ENCODE results near the gene PRAF2. TPM values are rescaled to one million over a fixed set of nuclear protein-coding genes. Genes with fewer than 3 reads are reported as not detected.
A peak's percentile ranks its signal among the peaks of the same experiment; 100 is the strongest.

The PRAF2 gene
- total RNA-seq, 3 donors from 2014 or later (not counting 1 experiment from before 2014, with no cell fraction given) = 18.1 to 24.8 (median 19.9) TPM

DNA sequence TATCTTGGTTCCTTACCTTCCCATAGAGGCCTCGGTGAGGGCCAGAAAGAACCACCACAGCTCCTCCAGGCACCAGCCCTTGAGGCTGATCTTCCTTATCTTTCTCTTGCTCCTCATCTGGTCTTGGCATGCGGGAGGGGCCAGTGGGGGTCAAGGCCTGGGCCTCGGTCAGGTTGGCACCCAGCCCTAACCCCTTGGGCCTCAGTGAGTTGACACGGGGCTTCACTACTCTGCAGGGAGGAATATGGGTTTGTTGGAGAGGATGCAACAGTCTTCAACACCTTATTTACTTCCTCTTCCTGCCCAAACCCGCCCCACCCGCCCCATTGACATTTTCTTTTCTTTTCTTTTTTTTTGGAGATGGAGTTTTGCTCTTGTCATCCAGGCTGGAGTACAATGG lies 43.8 kb upstream of the PRAF2 start:
- H3K4me3 Mint-ChIP-seq = peak overlapping the region; percentile 93
- Histone ChIP-seq H3K4me1 (ENCODE audit: control insufficient read depth, insufficient read depth, low read length) (peaks cover 24% of the 10 kb centered on the region), H3K4me3 (ENCODE audit: low read length) (no peak overlapping the region), H3K27me3 (ENCODE audit: control insufficient read depth, insufficient read depth, low read length) (no peaks in the 10 kb centered on the region), H3K36me3 (ENCODE audit: control insufficient read depth, insufficient read depth, low read length) (peaks cover 37% of the 10 kb centered on the region), H3K9me3 (ENCODE audit: control insufficient read depth, insufficient read depth, low read length) (no peaks in the 10 kb centered on the region), H3K27ac (ENCODE audit: low read length) (peak overlapping the region; percentile 45)
- intact Hi-C loops (cut with micrococcal nuclease) = no loop called here
- no peaks in the 10 kb centered on the region for H3K36me3 Mint-ChIP-seq
- H3K9me3 Mint-ChIP-seq = no peaks in the 10 kb centered on the region
- TF ChIP-seq, protein P1, sequence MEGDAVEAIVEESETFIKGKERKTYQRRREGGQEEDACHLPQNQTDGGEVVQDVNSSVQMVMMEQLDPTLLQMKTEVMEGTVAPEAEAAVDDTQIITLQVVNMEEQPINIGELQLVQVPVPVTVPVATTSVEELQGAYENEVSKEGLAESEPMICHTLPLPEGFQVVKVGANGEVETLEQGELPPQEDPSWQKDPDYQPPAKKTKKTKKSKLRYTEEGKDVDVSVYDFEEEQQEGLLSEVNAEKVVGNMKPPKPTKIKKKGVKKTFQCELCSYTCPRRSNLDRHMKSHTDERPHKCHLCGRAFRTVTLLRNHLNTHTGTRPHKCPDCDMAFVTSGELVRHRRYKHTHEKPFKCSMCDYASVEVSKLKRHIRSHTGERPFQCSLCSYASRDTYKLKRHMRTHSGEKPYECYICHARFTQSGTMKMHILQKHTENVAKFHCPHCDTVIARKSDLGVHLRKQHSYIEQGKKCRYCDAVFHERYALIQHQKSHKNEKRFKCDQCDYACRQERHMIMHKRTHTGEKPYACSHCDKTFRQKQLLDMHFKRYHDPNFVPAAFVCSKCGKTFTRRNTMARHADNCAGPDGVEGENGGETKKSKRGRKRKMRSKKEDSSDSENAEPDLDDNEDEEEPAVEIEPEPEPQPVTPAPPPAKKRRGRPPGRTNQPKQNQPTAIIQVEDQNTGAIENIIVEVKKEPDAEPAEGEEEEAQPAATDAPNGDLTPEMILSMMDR (IDR thresholded peaks at IDR 0.05) = no peak
- DNase-seq = peak in 1 of 2 donors; percentile 23
- H3K27me3 Mint-ChIP-seq (ENCODE audit: low read depth in 2 of 2) = no peaks in the 10 kb centered on the region
- peaks cover 24 to 33% of the 10 kb centered on the region in 2 donors for H3K4me1 Mint-ChIP-seq
- H3K27ac Mint-ChIP-seq = peak overlapping the region; percentile 81 to 87
- 91% methylated on average over 1 of the region's 6 CpGs for WGBS (ENCODE audit: insufficient coverage)
- peak in 2 of 3 donors; percentile 44 to 56 for ATAC-seq

DNA sequence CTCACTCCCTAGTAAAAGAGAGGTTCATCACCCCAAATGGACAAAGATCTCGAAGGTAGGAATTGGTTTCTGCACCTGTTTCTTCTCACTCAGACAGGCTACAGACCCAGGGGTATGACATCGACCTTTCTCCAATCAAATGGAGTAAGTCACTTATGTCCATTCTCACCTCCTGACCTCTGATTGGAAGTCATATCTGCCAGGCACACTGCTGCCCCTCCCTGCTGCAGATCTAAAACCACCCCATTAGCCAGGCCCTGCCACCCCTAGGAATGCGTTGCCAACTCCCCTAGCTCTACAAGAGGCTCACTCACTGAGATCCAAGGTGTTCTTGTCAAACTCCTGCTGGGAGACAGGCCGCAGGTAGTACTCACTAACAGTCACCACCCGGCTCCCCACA lies 42.9 kb upstream of the PRAF2 start:
- Mint-ChIP-seq H3K4me3 (peak overlapping the region; percentile 93), H3K36me3 (no peaks in the 10 kb centered on the region), H3K27ac (peak overlapping the region; percentile 81 to 87), H3K9me3 (no peaks in the 10 kb centered on the region), H3K4me1 (peaks cover 24 to 25% of the 10 kb centered on the region in 2 donors), H3K27me3 (ENCODE audit: low read depth in 2 of 2) (no peaks in the 10 kb centered on the region)
- no peak for ATAC-seq
- H3K27me3 ChIP-seq (ENCODE audit: control insufficient read depth, insufficient read depth, low read length) = no peaks in the 10 kb centered on the region
- H3K9me3 ChIP-seq (ENCODE audit: control insufficient read depth, insufficient read depth, low read length) = no peaks in the 10 kb centered on the region
- peaks cover 20% of the 10 kb centered on the region for H3K4me1 ChIP-seq (ENCODE audit: control insufficient read depth, insufficient read depth, low read length)
- DNase-seq = no peak
- H3K4me3 ChIP-seq (ENCODE audit: low read length) = no peak overlapping the region
- TF ChIP-seq, protein P1 (IDR thresholded peaks at IDR 0.05) = no peak
- intact Hi-C loops (cut with micrococcal nuclease) = no loop called here
- H3K27ac ChIP-seq (ENCODE audit: low read length) = no peak overlapping the region
- WGBS (ENCODE audit: insufficient coverage) = 94% methylated on average over 3 of the region's 5 CpGs
- peaks cover 46% of the 10 kb centered on the region for H3K36me3 ChIP-seq (ENCODE audit: control insufficient read depth, insufficient read depth, low read length)

DNA sequence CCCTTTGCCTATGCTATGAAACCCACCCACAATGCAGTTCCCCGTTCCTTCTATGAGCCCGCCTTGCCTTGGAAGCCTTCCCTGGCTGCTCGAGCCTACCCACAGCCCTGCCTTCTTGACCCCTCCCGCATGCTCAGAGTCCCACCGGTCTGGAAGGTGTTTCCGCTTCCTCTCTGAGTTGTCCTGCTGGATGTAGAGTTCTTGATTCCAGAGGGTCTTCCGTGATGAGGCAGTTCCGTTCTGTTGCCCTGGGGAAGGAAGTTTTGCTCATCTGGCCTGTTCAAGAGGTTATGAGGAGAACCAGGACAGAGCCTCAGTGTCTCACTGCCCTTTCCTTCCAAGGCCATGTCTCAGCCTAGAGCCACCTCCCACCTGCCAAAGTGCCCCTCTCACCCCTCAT lies 42.3 kb upstream of the PRAF2 start:
- WGBS (ENCODE audit: insufficient coverage) = 92% methylated on average over 8 of the region's 8 CpGs
- H3K9me3 ChIP-seq (ENCODE audit: control insufficient read depth, insufficient read depth, low read length) = no peaks in the 10 kb centered on the region
- peaks cover 20% of the 10 kb centered on the region for H3K4me1 ChIP-seq (ENCODE audit: control insufficient read depth, insufficient read depth, low read length)
- DNase-seq = no peak
- H3K4me3 Mint-ChIP-seq = peak overlapping the region; percentile 93
- intact Hi-C loops (cut with micrococcal nuclease) = no loop called here
- no peaks in the 10 kb centered on the region for H3K9me3 Mint-ChIP-seq
- H3K36me3 Mint-ChIP-seq = no peaks in the 10 kb centered on the region
- no peak for ATAC-seq
- H3K4me3 ChIP-seq (ENCODE audit: low read length) = no peak overlapping the region
- H3K27ac Mint-ChIP-seq = peak overlapping the region; percentile 81 to 87
- no peaks in the 10 kb centered on the region for H3K27me3 Mint-ChIP-seq (ENCODE audit: low read depth in 2 of 2)
- no peak overlapping the region for H3K27ac ChIP-seq (ENCODE audit: low read length)
- H3K36me3 ChIP-seq (ENCODE audit: control insufficient read depth, insufficient read depth, low read length) = peaks cover 45% of the 10 kb centered on the region
- TF ChIP-seq, protein P1 (IDR thresholded peaks at IDR 0.05) = no peak
- peaks cover 22 to 24% of the 10 kb centered on the region in 2 donors for H3K4me1 Mint-ChIP-seq
- no peaks in the 10 kb centered on the region for H3K27me3 ChIP-seq (ENCODE audit: control insufficient read depth, insufficient read depth, low read length)

DNA sequence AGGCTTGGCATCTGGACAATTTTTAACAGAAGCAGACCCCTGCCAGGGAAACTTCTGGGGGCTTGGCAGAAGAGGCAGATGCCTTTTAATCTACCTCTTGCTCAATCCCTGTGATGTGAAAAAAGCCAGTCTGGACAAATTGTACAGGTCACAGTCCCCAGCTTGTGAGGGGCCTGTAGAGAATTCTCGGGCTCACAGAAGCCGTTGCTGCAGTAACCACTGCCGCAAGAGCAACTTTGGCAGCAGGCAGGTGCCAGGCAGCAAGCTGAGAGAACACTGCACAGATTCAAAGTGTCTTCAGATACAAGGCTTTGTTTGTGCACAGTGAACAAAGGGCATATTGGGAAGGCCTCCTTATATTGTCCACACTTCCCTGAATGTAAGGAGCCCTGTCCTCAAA lies 38.0 kb upstream of the PRAF2 start:
- ATAC-seq (no peak), DNase-seq (no peak)
- H3K9me3 Mint-ChIP-seq = no peaks in the 10 kb centered on the region
- 97% methylated on average over 3 of the region's 3 CpGs for WGBS (ENCODE audit: insufficient coverage)
- no peaks in the 10 kb centered on the region for H3K36me3 Mint-ChIP-seq
- no peaks in the 10 kb centered on the region for H3K27me3 Mint-ChIP-seq (ENCODE audit: low read depth in 2 of 2)
- H3K27ac Mint-ChIP-seq = no peak overlapping the region
- no peak overlapping the region for H3K4me3 Mint-ChIP-seq
- Histone ChIP-seq H3K4me1 (ENCODE audit: control insufficient read depth, insufficient read depth, low read length) (peaks cover 6% of the 10 kb centered on the region), H3K9me3 (ENCODE audit: control insufficient read depth, insufficient read depth, low read length) (no peaks in the 10 kb centered on the region), H3K27ac (ENCODE audit: low read length) (no peak overlapping the region), H3K4me3 (ENCODE audit: low read length) (no peak overlapping the region), H3K27me3 (ENCODE audit: control insufficient read depth, insufficient read depth, low read length) (no peaks in the 10 kb centered on the region), H3K36me3 (ENCODE audit: control insufficient read depth, insufficient read depth, low read length) (peaks cover 36% of the 10 kb centered on the region)
- TF ChIP-seq, protein P1 (IDR thresholded peaks at IDR 0.05) = no peak
- peaks cover 8 to 9% of the 10 kb centered on the region in 2 donors for H3K4me1 Mint-ChIP-seq
- intact Hi-C loops (cut with micrococcal nuclease) = no loop called here

Measured in natural killer cell (primary cell).